ENCODE data around the gene FRMPD2.

- TF ChIP-seq POLR2A (IDR thresholded peaks at IDR 0.05) (no peak), CTCF (IDR thresholded peaks at IDR 0.05) (no peak)
These were observed 59.6 kb downstream of the FRMPD2 start for GRCh38 chr10:48214716-48215485.
